GM19023 (cell line): ENCODE results near the gene INSM1.

ENCODE experiments used
- ATAC-seq: cut with Tn5 transposase; IDR thresholded peaks from one replicate; pipeline ENCODE4 v1.9.1; 2021; ENCODE audit warnings: mild to moderate bottlenecking, moderate library complexity; ENCODE audit not compliant: unreplicated experiment

INSM1 gene

GRCh38 chr20:20360464-20360863, 7.4 kb upstream of the INSM1 start:
- no peak for ATAC-seq

GRCh38 chr20:20362774-20363433, 5.0 kb upstream of the INSM1 start:
- no peak for ATAC-seq

- no peak for ATAC-seq
Observed at GRCh38 chr20:20363434-20363798, 4.5 kb upstream of the INSM1 start.

GRCh38 chr20:20363799-20364592, 3.9 kb upstream of the INSM1 start:
- no peak for ATAC-seq

GRCh38 chr20:20364593-20365479, 3.1 kb upstream of the INSM1 start:
- ATAC-seq: no peak

GRCh38 chr20:20365480-20366161, 2.3 kb upstream of the INSM1 start:
- ATAC-seq: no peak

- no peak for ATAC-seq
Observed at GRCh38 chr20:20366551-20366875, 1.4 kb upstream of the INSM1 start.

GRCh38 chr20:20366876-20367574, 879 bp upstream of the INSM1 start:
- ATAC-seq: no peak

GRCh38 chr20:20368418-20369249, 730 bp downstream of the INSM1 start:
- no peak for ATAC-seq

GRCh38 chr20:20369250-20370093, 1.6 kb downstream of the INSM1 start:
- ATAC-seq: no peak

GRCh38 chr20:20370094-20370575, 2.2 kb downstream of the INSM1 start:
- no peak for ATAC-seq

GRCh38 chr20:20371083-20371482, 3.2 kb downstream of the INSM1 start:
- no peak for ATAC-seq

- no peak for ATAC-seq
Observed at GRCh38 chr20:20371681-20372080, 3.8 kb downstream of the INSM1 start.

- ATAC-seq: no peak
Observed at GRCh38 chr20:20373091-20373571, 5.2 kb downstream of the INSM1 start.

- no peak for ATAC-seq
Observed at GRCh38 chr20:20375862-20376261, 8.0 kb downstream of the INSM1 start.

- ATAC-seq: no peak
Observed at GRCh38 chr20:20386192-20386591, 18.3 kb downstream of the INSM1 start.

GRCh38 chr20:20390393-20390792, 22.5 kb downstream of the INSM1 start:
- no peak for ATAC-seq

GRCh38 chr20:20391115-20391514, 23.2 kb downstream of the INSM1 start:
- no peak for ATAC-seq
